Measurements from ENCODE around the gene SUGP2.

Gene SUGP2

DNA sequence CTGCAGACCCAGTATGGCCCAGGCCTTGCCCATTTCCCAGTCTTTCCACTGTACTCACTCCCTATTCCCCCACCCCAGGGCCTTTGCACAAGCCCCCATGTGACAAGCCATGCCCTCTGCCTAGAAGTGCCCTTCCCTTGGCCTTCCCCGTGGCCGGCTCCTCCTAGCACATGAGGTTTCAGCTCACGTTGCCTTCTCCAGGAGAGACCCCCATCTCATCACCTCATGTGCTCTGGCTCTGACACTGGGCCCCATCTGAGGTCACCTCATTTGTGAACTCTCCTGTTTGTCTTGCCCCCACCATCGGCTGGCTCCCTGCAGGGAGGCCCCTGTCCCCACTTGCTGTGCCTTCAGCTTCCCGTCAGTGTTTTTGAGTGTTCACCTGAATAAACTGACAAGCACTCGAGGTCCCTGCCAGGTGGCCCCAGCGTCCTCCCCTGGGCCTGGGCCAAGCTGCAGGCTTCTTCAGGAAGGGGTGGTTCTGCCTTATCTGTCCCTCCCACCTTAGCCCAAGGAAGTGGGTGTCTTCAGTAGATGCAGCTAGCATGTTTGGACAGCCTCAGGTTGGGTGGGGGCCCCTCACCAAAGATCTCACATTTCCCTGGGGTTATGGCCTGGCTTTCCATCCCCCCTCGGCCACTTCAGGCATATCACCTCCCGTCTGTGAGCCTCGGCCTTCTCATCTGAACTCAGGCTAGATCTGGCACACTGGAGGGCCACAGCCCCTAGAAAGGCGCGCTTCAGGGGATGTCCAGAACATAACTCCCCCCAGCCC, 26.7 kb upstream of the SUGP2 start:
- no peak for DNase-seq (ENCODE audit: low read depth in 2 of 2)
- TF ChIP-seq, protein P1, sequence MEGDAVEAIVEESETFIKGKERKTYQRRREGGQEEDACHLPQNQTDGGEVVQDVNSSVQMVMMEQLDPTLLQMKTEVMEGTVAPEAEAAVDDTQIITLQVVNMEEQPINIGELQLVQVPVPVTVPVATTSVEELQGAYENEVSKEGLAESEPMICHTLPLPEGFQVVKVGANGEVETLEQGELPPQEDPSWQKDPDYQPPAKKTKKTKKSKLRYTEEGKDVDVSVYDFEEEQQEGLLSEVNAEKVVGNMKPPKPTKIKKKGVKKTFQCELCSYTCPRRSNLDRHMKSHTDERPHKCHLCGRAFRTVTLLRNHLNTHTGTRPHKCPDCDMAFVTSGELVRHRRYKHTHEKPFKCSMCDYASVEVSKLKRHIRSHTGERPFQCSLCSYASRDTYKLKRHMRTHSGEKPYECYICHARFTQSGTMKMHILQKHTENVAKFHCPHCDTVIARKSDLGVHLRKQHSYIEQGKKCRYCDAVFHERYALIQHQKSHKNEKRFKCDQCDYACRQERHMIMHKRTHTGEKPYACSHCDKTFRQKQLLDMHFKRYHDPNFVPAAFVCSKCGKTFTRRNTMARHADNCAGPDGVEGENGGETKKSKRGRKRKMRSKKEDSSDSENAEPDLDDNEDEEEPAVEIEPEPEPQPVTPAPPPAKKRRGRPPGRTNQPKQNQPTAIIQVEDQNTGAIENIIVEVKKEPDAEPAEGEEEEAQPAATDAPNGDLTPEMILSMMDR (IDR thresholded peaks at IDR 0.05; ENCODE audit: low read depth, low read length): no peak
- no peak overlapping the region for H3K4me3 ChIP-seq (replicated peaks in 1 of 2; ENCODE audit: low read depth in 2 of 2, low read length in 2 of 2)

DNA sequence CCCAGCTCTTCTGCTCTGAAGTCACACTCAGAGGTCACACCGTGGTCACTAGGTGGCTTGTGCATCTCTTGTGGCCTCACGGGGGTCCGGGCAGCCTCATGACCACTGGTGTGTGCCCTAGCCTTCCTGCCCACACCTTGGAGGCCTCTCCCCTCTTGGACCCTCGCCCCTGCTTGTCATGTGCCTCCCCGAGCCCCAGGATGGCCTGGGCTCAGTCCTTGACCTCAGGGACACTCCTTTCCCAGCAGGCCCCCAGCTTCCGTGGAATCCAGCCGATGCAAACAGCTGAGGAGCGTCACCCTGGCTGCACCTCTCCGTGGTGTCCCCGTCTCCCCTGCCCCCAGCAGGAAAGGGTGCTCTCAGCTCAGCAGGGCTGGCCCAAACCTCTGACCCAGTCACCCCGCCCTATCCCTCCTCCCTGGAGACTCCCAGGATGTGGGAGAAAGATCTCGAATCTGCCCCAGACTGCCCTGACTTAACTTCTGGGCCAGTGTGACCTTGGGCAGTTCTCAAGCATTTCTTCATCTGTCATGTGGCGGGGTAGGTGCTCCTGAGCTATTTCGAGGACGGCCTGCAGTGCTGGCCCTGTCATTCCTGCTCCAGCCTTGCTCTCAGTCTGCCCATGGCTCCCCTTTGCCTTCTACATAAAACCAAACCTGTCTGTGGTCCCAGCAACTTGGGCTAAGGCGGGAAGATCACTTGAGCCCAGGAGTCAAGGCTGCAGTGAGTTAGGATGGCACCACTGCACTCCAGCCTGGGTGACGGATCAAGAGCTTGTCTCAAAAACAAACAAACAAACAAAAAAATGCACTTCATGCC, 25.9 kb upstream of the SUGP2 start:
- DNase-seq (ENCODE audit: low read depth in 2 of 2): no peak
- H3K4me3 ChIP-seq (replicated peaks in 1 of 2; ENCODE audit: low read depth in 2 of 2, low read length in 2 of 2): no peak overlapping the region
- TF ChIP-seq, protein P1 (IDR thresholded peaks at IDR 0.05; ENCODE audit: low read depth, low read length): no peak

- H3K4me3 ChIP-seq (replicated peaks in 1 of 2; ENCODE audit: low read depth in 2 of 2, low read length in 2 of 2): no peak overlapping the region
- TF ChIP-seq, protein P1 (IDR thresholded peaks at IDR 0.05; ENCODE audit: low read depth, low read length): no peak
- DNase-seq (ENCODE audit: low read depth in 2 of 2): no peak
Observed at GRCh38 chr19:19057720-19058119, 24.4 kb upstream of the SUGP2 start.

DNA sequence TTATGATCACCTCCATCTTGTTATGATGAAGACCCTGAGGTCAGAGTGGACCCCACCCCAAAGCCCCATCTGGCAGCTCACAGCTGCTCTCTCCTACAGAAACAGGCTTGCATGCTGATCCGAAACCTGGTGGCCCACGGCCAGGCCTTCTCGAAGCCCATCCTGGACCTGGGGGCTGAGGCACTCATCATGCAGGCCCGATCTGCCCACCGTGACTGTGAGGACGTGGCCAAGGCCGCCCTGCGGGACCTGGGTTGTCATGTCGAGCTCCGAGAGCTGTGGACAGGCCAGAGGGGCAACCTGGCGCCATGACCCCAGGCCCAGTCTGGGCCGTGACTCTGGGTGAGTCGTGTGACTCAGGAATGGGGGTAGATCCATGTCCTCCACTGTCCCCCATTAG, 24.0 kb upstream of the SUGP2 start:
- TF ChIP-seq, protein P1 (IDR thresholded peaks at IDR 0.05; ENCODE audit: low read depth, low read length): no peak
- H3K4me3 ChIP-seq (replicated peaks in 1 of 2; ENCODE audit: low read depth in 2 of 2, low read length in 2 of 2): no peak overlapping the region
- no peak for DNase-seq (ENCODE audit: low read depth in 2 of 2)

- DNase-seq (ENCODE audit: low read depth in 2 of 2): no peak
- TF ChIP-seq, protein P1 (IDR thresholded peaks at IDR 0.05; ENCODE audit: low read depth, low read length): no peak
- no peak overlapping the region for H3K4me3 ChIP-seq (replicated peaks in 1 of 2; ENCODE audit: low read depth in 2 of 2, low read length in 2 of 2)
Observed at GRCh38 chr19:19056636-19057275, 23.4 kb upstream of the SUGP2 start.

DNA sequence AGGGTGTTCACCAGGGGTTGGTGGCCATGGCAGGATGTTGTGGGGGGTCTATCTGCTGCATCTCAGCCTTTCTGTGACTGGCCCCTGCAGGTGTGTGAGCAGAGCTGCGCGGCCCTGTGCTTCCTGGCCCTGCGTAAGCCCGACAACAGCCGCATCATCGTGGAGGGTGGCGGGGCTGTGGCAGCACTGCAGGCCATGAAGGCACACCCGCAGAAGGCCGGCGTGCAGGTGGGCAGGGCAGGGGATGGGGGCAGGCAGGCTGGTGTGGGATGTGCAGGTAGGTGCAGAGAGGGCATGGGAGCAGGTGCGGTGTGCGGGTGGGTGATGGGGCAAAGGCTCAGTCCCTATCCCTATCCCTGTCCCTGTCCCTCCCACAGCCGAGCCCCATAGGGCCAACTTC, 22.4 kb upstream of the SUGP2 start:
- TF ChIP-seq, protein P1 (IDR thresholded peaks at IDR 0.05; ENCODE audit: low read depth, low read length): no peak
- no peak overlapping the region for H3K4me3 ChIP-seq (replicated peaks in 1 of 2; ENCODE audit: low read depth in 2 of 2, low read length in 2 of 2)
- DNase-seq (ENCODE audit: low read depth in 2 of 2): no peak

Data from cardiac fibroblast (primary cell).